Activated CD8-positive, alpha-beta memory T cell treated with anti-CD3 and anti-CD28 coated beads for 24 hours (primary cell): ENCODE measurements around the gene MS4A4A.

Experiments used
- DNase-seq: peaks from one replicate; pipeline ENCODE4 v3.0.0-alpha.2; 2020

The MS4A4A gene

GRCh38 chr11:60357771-60358170, 77.3 kb downstream of the MS4A4A start:
- DNase-seq: no peak
